ENCODE measurements around the gene CEP95. TPM values are rescaled to one million over a fixed set of nuclear protein-coding genes. Genes with fewer than 3 reads are reported as not detected.
"Not testable (repeated sequence)": the region's sequence is repeated elsewhere in the genome, so short reads cannot be mapped to it uniquely, and the experiment has no call there.

CEP95 gene
- total RNA-seq, 1 experiment from 2014 or later: 24.6 TPM

- DNase-seq (ENCODE audit: low spot score): not testable (repeated sequence)
These were observed 11.5 kb upstream of the CEP95 start for GRCh38 chr17:64495300-64495699.

DNA sequence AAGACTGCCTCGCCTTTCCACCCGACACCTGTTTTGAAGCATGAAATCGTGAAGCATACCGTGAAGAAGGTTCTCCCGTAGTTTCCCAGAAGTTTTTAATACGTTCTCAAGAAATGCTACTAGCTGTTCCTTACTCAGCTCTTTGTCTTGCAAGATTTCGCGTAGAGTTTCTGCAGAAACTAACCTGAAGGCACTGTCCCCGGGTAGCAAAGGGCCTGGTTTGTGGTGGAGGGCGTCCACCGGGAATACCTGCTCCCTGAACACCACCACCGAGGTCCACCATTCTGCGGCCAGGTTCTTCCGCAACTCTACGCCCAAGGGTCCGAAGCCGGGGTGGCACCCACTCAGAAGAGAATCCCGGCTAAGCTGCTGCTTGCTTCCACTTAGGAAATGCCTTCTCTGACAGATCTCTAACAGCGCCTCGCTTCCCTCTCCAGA lies 10.4 kb upstream of the CEP95 start:
- no peak for DNase-seq (ENCODE audit: low spot score)

GRCh38 chr17:64496786-64497564 lies 9.8 kb upstream of the CEP95 start, which contains the start of gene POLG2:
TSS of gene POLG2 (minus strand) at chr17:64497054. CDS start at chr17:64496968, 86 bp downstream.
- peak; percentile 95 for DNase-seq (ENCODE audit: low spot score)

- DNase-seq (ENCODE audit: low spot score): no peak
These were observed 9.2 kb upstream of the CEP95 start for GRCh38 chr17:64497565-64498035.

GRCh38 chr17:64498308-64499203 lies 8.2 kb upstream of the CEP95 start:
- no peak for DNase-seq (ENCODE audit: low spot score)

DNA sequence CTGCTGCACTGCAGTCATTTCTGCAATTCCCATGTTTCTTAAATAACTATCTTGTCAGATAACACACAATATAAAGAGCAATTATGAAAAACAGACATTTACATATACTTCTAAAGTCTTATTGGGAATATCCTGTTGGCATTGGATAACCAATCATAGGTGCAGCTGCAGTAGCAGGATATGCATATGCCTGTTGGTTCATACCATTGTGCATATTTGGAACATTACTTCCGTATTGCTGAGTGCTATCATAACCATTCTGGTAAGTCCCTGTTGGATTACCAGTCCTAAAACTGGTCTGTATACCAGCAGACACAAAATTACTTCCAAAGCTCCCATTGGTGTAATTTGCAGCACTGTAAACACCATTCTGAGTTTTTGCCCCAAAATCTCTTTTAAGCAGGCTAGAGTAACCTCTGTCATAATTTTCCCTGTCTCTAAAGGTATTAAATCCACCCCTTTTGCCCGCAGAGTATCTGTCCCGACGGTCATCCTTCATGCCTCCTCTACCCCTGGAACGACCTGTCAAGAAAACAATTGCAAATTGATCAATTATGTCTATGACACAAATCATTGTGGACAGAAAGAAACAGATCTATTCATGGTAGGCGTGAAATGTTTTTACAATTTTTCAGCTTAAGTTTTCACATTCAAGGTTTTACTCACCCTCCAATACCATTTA lies 6.8 kb upstream of the CEP95 start:
- DNase-seq (ENCODE audit: low spot score): no peak

DNA sequence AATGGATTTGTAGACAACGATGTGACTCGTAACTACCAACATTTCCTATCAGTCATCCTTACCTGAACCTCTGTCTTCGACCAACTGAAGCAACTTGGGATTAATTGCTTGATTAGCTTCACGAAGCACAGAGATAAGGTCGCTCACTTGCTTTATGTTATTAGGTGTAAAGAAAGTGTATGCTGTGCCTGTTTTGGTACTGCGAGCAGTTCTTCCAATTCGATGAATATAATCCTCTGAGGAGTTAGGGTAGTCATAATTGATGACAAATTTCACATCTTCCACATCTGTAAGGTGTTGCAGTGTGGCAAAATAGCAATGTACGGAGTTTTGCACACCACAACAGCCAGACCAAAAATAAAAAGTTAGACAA lies 6.3 kb upstream of the CEP95 start:
- DNase-seq (ENCODE audit: low spot score): no peak

DNA sequence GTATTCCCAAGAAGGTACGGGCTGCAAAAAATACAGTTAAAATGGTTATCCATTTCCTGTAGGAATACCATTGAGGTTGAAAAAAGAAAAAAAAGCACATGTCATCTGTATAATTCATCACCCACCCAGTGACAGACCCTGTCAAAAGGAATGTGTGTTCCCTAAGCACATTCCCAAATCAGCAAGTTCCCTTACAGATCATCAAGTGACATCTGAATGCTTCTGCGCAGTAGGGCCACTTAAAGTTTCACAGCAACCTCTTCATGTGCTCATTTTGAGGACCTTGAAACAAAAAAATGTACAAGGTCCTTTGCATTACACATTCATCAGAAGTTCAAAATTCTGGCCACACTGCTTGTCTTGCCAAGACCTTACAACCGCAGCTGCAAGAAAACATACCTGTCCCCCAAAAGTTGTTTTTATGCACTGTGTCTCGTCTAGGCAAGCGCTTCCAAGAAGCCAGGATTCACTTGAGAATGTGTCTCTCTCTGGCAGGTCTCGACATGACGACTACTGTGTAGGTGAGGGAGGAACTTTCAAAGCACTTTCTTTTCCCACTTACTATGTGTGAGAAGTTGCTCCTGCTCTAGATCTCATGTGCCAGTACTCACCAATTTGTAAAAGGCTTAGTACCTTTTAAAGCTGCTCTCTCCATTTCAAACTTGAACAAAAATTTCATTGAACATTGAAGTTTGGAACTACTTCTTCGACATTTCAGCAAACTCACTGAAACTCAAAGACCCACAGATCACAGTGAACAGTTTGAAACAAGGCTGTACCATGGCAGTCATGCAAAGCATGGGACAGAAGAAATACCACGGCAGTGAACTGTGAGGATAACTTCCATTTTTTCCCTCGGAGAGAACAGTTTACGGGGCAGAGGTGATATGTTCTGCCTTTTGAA lies 5.7 kb upstream of the CEP95 start:
- DNase-seq (ENCODE audit: low spot score): no peak

- no peak for DNase-seq (ENCODE audit: low spot score)
These were observed 4.8 kb upstream of the CEP95 start for GRCh38 chr17:64502021-64502420.

- no peak for DNase-seq (ENCODE audit: low spot score)
These were observed 4.0 kb upstream of the CEP95 start for GRCh38 chr17:64502809-64503208.

DNA sequence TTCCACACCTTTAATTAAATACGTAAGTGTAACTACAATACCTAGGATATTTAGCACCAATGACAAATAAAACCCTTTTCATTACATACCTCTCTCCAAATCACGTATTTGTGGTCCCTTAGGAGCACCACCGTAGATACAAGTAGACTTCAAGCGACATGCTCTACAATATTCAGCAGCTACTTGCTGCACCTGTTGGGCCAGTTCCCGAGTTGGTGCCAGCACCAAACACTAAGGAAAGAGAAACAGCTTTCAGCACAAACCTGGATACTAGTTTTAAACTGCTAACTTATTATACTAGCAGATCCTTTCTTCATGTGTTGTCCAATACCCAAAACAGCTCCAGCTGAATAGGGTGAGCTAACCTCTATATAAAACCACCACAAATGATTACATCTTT lies 3.4 kb upstream of the CEP95 start:
- DNase-seq (ENCODE audit: low spot score): no peak

DNA sequence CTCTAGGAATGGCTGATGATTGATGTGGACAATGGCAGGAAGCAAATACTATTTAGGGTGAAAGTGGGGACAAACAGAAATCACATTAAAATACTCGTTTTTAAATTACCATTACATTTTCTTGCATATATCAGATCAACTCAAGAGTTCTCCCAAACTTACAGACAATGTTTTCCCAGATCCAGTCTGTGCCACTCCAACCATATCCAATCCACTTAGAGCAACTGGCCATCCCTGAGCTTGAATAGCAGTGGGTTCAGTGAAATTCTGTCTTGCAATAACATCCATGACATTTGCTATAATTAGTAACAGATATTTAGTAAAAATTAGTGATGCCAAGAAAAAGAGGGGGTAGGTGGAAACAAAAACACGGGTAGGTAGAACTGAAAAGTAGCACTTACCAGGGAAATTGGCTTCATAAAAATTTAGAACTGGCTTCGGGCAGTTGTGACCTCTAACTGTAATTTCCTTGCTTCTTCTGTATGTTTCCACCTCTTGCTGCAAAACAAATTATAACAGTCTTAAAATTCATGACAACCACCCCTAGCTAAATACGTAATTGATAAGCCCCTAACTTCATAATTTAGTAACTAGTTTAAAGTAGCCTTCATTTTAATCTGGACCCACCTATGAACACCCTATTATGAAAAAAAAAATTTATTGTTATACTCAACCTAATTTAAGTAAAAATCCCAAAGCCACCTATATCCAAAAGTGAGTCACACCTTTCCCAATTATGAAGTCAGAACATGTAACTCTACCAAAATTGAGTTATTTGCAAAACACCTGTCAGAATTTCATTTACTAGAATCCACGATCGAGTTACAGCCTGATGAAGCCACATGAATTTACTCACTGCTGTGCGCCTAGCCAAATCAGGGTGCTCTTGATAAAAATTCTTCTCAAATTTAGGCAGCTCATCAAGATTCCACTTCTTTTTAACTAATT lies 2.7 kb upstream of the CEP95 start:
- DNase-seq (ENCODE audit: low spot score): no peak

- peak; percentile 27 for DNase-seq (ENCODE audit: low spot score)
These were observed 1.9 kb upstream of the CEP95 start for GRCh38 chr17:64504769-64505339.

DNA sequence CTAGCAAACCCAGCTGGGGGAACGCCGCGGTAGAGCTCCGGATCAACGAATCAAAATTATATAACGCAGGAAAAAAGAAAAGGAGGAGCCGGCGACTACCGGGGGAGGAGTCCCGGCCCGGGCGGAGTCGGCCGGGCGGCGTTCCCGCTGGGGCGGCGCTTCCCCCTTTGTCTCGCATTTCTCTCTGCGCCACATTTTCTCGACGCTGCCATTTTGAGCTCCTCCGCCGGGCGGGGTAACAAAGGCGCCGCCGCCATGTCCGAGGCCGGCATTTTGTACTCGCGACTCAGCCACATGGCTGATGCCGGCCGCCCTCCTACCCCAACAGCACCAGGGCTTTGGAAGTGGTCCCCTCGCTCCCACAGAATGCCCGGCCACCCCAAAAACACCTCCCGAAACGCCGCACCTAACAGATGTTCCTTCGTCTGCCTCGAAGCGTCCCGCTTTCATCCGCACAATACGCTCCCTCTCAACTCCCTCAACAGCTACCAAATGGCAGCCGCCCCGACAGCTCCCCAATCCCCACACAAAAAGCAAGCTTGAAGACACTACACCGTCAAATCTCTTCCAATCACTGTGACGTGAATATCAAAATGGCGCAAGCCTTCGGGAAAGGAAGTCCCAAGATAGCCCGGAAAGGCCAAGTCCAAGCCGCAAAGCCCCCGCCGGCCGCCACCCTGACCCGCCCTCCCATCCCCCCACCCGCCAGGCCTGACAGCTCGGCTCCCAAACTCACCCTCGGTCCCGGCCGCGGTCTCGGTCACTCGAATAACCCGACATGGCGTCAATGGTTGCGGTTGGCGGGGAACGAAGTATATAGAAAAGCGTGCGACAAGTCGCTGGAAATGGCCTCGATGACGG lies 1.2 kb upstream of the CEP95 start:
- DNase-seq (ENCODE audit: low spot score): peak; percentile 80

GRCh38 chr17:64506201-64506575 lies 589 bp upstream of the CEP95 start, which contains the start of gene DDX5:
TSS of gene DDX5 (minus strand) at chr17:64506289. CDS start at chr17:64506119, 170 bp downstream.
- DNase-seq (ENCODE audit: low spot score): peak; percentile 98

- peak; percentile 81 for DNase-seq (ENCODE audit: low spot score)
These were observed 621 bp downstream of the CEP95 start for GRCh38 chr17:64507413-64507782.

GRCh38 chr17:64508683-64509082 lies 1.9 kb downstream of the CEP95 start:
- no peak for DNase-seq (ENCODE audit: low spot score)

DNA sequence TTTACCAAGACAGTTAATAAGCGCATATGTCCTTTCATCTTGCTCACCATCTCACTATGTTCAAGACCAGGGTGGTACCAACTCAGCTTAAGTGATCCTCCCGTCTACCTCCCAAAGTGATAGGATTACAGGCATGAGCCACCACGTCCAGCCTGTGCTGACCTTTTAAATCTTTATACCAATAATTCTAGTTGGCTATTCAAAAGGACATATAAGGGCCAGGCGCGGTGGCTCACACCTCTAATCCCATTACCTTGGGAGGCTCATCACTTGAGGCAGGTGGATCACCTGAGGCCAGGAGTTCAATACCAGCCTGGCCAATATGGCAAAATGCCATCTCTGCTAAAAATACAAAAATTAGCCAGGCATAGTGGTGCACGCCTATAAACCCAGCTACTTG lies 2.4 kb downstream of the CEP95 start:
- DNase-seq (ENCODE audit: low spot score): no peak
